DOHH2 (cell line): ENCODE measurements around the gene MAL.

Source experiments
- CTCF ChIP-seq: fragments of 200-600 bp; sonication (generic); IDR thresholded peaks from one replicate; pipeline ENCODE4 v1.5.1; 2014; ENCODE audit warnings: antibody characterized with exemption, mild to moderate bottlenecking, low read depth, low read length; ENCODE audit not compliant: poor library complexity, severe bottlenecking
- EZH2phosphoT487 ChIP-seq: fragments of 200-600 bp; sonication (generic); IDR thresholded peaks from 2 replicates; pipeline ENCODE4 v1.6.1; 2017; ENCODE audit warnings: borderline replicate concordance, mild to moderate bottlenecking, antibody characterized with exemption, low read length, moderate library complexity, mixed read lengths

GRCh38 chr2:95007031-95007609 lies 18.4 kb upstream of the MAL start:
- TF ChIP-seq CTCF = no peak
- no peak for TF ChIP-seq EZH2phosphoT487
